AG09319 (cell line): ENCODE measurements around the gene KRTAP10-8.
"Not testable (repeated sequence)": the region's sequence is repeated elsewhere in the genome, so short reads cannot be mapped to it uniquely, and the experiment has no call there.

Experiments
- DNase-seq: peaks from one replicate; pipeline ENCODE4 v3.0.0-alpha.2; 2010; ENCODE audit warnings: low read depth; ENCODE audit errors: extremely low read depth
- CTCF ChIP-seq: IDR thresholded peaks from 2 replicates; pipeline ENCODE4 v1.5.1; 2011; ENCODE audit warnings: low read depth, mild to moderate bottlenecking, inconsistent platforms, low read length, moderate library complexity

KRTAP10-8 gene

GRCh38 chr21:44596068-44596725, 15.7 kb upstream of the KRTAP10-8 start:
- no peak for TF ChIP-seq CTCF
- DNase-seq = no peak

- TF ChIP-seq CTCF = no peak
- no peak for DNase-seq
Measured at GRCh38 chr21:44598061-44598460, 13.8 kb upstream of the KRTAP10-8 start.

- no peak for DNase-seq
- no peak for TF ChIP-seq CTCF
Measured at GRCh38 chr21:44599264-44600029, 12.4 kb upstream of the KRTAP10-8 start.

- DNase-seq = not testable (repeated sequence)
Measured at GRCh38 chr21:44600118-44600978, 11.5 kb upstream of the KRTAP10-8 start, which contains the start of gene KRTAP10-7. TSS of gene KRTAP10-7 (plus strand) at chr21:44600597. CDS start at chr21:44600622, 25 bp downstream.

GRCh38 chr21:44601091-44601490, 10.8 kb upstream of the KRTAP10-8 start:
- not testable (repeated sequence) for DNase-seq

- no peak for DNase-seq
- no peak for TF ChIP-seq CTCF
Measured at GRCh38 chr21:44601596-44602462, 10.1 kb upstream of the KRTAP10-8 start.

- no peak for TF ChIP-seq CTCF
- no peak for DNase-seq
Measured at GRCh38 chr21:44602463-44602850, 9.4 kb upstream of the KRTAP10-8 start.
